HEK293 (cell line): ENCODE data around the gene KCNQ1.

Experiments
- ATF2 ChIP-seq: fragments of 450-650 bp; formaldehyde crosslinking; IDR thresholded peaks from 2 replicates; pipeline ENCODE4 v1.5.1; 2016; ENCODE audit warnings: missing biosample characterization, missing genetic modification characterization, low read depth
- SETDB1 ChIP-seq: IDR thresholded peaks from one replicate; pipeline ENCODE4 v1.6.1; 2017; ENCODE audit warnings: mild to moderate bottlenecking, low read length, moderate library complexity, mixed read lengths; ENCODE audit not compliant: insufficient read length
- ZBTB7A ChIP-seq: fragments of 450-650 bp; formaldehyde crosslinking; IDR thresholded peaks from 2 replicates; pipeline ENCODE4 v1.5.1; 2016; ENCODE audit warnings: low read depth, missing biosample characterization, missing genetic modification characterization
- ZNF10 ChIP-seq: fragments of 450-650 bp; formaldehyde crosslinking; IDR thresholded peaks from 2 replicates; pipeline ENCODE4 v1.5.1; 2017; ENCODE audit warnings: missing biosample characterization, missing genetic modification characterization
- ZNF19 ChIP-seq: fragments of 450-650 bp; formaldehyde crosslinking; IDR thresholded peaks from 2 replicates; pipeline ENCODE4; 2016; ENCODE audit warnings: missing biosample characterization, missing genetic modification characterization, low read depth
- ZNF211 ChIP-seq: fragments of 450-650 bp; formaldehyde crosslinking; IDR thresholded peaks from 2 replicates; pipeline ENCODE4 v1.5.1; 2016; ENCODE audit warnings: low read depth, missing biosample characterization, missing genetic modification characterization
- ZNF248 ChIP-seq: fragments of 450-650 bp; formaldehyde crosslinking; IDR thresholded peaks from 2 replicates; pipeline ENCODE4 v1.5.1; 2017; ENCODE audit warnings: missing biosample characterization, missing genetic modification characterization
- ZNF26 ChIP-seq: fragments of 450-650 bp; formaldehyde crosslinking; IDR thresholded peaks from 2 replicates; pipeline ENCODE4 v1.5.1; 2016; ENCODE audit warnings: missing biosample characterization, missing genetic modification characterization
- ZNF274 ChIP-seq, 2 experiments: fragments of 200-500 bp in 1 of 2; fragments of 450-650 bp in 1 of 2; sonication (Bioruptor generic) in 1 of 2; formaldehyde crosslinking in 1 of 2; IDR thresholded peaks; 2 replicates each; pipeline versions ENCODE4 v1.5.1 to v1.6.1; 2014 to 2016; ENCODE audit warnings: borderline replicate concordance in 1 of 2, inconsistent platforms in 1 of 2, low read length in 1 of 2, missing biosample characterization in 1 of 2, missing genetic modification characterization in 1 of 2
- ZNF280D ChIP-seq: fragments of 450-650 bp; formaldehyde crosslinking; IDR thresholded peaks from 2 replicates; pipeline ENCODE4 v1.5.1; 2016; ENCODE audit warnings: missing biosample characterization, missing genetic modification characterization
- ZNF580 ChIP-seq: fragments of 450-650 bp; formaldehyde crosslinking; IDR thresholded peaks from 2 replicates; pipeline ENCODE4 v1.5.1; 2016; ENCODE audit warnings: missing biosample characterization, missing genetic modification characterization

GRCh38 chr11:2791521-2792380 lies 346.9 kb downstream of the KCNQ1 start:
- TF ChIP-seq ATF2 (tag by site-specific recombination) (no peak), ZNF248 (tag by site-specific recombination) (no peak), SETDB1 (no peak), ZNF10 (tag by site-specific recombination) (no peak), ZNF580 (tag by site-specific recombination) (no peak), ZBTB7A (tag by site-specific recombination) (no peak), ZNF19 (tag by site-specific recombination) (no peak), ZNF211 (tag by site-specific recombination) (no peak), ZNF280D (tag by site-specific recombination) (no peak), ZNF26 (tag by site-specific recombination) (no peak), ZNF274 (IDR thresholded peaks at IDR 0.05; ENCODE audit: low read length) (no peak), ZNF274 (tag by site-specific recombination; IDR thresholded peaks at IDR 0.05; ENCODE audit: borderline replicate concordance) (no peak)
